ENCODE results near the gene RTP5.
"Not testable (repeated sequence)": the region's sequence is repeated elsewhere in the genome, so short reads cannot be mapped to it uniquely, and the experiment has no call there.

The RTP5 gene

DNA sequence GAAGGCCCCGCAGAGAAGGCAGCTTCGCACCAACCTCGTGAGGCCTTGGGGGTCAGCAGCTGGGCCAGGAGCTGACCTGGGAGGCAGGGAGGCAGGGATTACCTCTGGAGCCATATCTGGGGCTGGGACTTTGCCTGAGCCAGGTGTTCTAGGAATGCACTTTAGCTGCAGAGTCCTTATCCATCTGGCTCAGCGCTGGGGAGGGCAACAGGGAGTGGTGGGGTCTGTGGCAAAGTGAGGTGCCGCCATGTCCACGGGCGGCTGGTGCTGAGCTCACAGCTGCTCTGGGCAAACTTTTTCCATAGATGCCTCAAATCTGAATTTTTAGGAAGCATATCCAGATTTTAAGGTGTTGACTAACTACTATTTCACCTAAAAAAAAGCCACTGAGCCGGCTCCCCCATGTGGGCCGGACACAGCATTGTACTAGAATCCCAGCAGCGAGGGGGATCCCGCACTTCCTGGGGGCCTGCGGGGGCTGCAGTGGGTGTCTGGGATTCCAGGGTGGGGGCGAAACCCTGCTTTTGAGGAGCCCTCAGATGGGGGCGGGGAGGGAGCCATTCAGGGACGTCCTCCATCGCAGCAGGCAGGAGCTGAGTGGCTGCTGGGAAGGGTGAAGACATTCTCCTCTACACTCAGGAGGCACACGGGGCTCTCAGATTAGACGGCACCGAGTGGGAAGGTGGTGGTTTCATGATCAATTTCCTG, 34.6 kb downstream of the RTP5 start:
- DNase-seq = no peak

DNA sequence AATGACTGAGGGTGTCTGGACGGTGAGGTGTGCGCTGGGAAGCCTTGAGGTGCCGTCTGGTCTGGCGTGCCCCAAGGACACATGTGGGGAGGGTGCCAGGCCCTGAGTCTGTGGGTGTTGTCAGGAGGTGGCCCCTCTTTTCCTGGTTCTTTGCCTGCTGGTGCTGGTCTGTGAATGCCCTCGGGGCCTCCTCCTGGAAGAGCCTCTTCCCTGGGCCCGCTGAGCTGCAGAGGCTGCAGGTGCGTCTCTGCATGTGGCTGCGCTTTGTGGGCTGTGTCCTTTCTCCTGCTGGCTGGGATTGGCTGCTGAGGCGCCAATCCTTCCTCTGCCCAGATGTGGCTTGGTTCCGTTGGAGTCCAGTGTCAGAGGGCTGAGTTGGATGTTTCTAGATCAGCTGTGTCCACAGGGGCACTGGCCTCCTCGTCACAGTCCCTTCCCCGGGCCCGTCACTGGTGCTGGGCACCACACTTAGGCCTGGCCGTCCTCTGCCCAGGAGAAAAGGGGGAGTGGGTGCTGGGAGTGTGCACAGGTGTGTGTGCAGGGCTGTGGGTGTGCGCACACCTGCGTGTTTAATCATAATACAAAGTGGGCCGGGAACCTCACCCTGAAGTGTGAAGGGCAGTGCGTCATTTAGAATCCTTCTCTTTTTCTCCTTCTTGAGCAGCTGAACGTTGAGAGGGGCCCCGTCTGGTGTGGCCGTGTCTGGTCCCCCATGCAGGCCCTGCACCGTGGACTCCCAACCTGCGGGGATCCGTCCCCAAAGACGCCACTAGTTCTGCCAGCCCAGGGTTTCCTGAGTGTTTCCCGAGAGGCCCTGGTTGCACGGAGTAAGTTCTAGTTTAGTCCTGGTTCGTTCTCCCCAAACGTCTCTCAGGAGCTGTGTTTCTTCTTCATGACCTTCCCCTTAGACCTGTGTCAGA, 35.5 kb downstream of the RTP5 start:
- DNase-seq = no peak

DNA sequence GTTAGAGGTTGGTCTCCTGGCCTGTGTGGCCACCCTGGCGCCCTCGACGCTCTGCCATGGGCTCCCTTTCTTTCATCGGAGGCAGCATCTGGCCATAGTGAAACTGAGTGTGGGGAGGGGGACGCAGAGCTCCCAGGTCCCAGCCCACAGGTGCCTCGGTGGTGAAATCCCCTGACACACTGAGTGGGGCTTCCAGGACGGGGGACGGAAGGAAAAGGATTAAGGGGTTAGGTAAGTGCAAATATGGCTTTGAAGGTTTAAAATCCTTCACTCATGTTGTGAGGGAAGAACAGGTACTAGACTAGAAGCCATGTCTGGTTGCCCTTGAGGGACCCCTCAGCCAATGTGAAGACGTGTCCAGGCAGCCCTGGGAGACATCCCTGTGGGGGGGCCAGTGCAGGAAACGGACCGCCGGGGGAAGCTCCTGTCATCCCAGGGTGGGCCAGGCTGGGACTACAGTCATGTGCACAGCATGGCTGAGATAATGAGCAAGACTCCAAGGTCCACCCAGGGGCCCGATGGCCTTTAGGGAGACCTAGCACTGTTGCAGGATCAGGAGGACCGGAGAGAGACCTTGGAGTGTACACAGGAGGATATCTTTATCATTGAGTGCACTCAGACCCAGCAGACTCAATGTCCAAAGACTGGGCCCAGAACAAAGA, 36.3 kb downstream of the RTP5 start:
- no peak for DNase-seq

DNA sequence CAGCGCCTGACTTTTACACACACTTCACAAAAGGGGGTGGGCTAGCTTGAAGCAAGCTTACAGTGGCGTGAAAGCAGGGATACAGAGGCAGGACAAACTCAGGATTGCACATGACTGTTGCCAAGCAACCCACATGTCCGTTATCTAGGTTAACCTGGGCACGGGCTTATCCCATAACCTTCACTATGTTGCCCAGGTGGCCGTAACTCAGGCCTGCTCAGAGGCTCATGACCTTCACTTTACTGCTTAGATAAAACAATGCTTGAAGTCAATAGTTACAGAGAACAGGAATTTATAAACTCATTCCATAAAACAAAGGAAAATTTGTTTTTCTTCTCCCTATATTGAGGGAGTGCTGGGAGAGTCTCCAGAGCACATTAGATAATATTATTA, 36.8 kb downstream of the RTP5 start:
- not testable (repeated sequence) for DNase-seq

DNA sequence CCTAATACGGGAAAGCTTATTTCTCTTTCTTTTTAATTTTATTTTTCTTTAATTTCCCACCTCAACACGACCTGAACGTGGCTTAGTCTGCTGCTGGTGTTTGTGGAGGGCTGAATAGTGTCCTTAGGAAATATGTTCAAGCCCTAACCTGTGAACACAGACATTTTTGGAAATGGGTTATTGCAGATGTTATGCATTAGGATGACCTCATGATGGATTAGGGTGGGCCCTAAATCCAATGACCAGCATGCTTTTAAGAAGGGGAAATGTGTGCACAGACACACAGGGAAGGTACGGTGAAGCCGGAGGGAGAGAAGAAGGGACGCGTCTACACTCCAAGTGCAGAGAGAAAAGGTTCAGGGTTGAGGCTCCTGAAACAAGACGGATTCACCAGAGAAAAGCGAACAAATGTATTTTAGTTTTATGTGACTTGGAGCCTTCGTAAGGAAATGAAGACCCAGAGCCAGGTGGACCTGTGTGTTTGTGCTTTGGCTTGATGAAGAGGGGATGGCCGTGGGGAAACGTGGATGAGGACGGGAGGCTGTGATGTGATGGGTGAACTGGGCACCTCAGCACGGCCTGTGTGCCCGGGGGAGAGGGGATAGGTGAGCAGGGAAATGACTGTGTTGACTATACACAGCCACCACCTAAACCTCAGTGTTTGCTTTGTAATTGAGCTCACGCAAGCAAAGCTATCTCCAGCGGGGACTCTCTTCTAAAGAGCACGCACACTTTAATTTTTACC, 37.5 kb downstream of the RTP5 start:
- no peak for DNase-seq

DNA sequence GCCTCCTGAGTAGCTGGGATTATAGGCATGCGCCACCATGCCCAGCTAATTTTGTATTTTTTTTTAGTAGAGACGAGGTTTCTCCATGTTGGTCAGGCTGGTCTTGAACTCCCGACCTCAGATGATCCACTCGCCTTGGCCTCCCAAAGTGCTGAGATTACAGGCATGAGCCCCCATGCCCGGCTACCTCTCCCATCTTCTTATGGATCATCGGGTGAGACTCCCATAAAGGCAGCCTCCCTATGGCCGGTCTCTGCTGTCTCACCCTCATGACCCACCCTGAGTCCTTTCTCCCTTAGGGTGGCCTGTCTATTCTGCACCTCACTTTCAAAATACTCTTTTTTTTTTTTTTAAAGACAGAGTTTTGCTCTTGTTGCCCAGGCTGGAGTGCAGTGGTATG, 38.3 kb downstream of the RTP5 start:
- DNase-seq = not testable (repeated sequence)

DNA sequence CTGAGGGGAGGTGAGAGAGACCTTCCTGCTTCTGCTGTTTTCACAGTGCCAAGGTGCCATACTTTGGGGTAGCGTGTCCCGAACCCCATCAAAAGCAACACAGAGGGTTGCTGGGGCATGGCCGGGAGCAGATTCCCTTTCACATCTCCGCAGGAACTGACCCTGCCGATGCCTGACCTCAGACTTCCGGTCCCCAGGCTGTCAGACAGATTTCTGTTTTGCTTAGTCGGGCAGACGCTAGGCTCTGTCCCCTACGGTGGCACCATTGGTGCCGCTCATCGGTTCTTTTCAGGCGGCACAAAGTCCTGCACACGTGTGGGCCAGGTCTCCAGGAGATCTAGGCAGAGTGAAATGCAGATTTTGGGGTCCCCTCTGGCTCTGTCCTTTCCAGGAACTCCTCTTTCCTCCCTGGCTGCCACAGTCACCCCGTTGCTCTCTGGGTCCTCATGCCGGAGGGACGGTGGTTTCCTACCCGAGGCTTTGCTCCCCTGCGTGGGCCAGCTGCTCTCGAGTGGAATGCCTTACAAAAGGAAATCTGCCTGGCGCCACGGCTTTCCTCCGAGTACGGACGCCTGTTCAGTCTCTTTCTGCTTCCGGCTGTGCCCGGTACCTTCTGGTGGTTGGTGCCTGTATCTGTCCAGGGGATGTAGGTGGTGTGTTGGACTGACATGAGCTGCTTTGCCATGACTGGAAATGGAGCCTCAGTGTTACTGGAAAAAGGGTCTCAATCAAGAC, 39.3 kb downstream of the RTP5 start:
- no peak for DNase-seq

DNA sequence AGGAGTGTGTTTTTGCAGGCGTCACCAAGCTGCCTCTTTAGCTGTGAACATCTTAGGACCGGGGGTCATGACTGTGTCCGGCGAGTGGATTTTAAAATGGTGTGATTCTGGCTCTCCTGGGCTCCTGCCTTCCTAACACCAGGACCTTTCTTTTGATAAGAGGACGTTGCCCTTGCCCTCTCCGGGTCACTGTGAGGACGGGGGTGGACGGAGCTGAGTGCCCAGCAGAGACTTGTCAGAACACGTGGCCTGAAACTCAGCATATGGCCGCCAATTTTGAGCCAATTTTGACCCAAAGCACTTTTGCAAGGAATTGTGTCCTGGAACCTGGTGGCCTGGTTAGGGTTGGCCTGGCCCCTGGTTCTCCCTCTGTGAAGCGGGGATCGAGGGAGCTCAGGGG, 40.2 kb downstream of the RTP5 start:
- DNase-seq = no peak

DNA sequence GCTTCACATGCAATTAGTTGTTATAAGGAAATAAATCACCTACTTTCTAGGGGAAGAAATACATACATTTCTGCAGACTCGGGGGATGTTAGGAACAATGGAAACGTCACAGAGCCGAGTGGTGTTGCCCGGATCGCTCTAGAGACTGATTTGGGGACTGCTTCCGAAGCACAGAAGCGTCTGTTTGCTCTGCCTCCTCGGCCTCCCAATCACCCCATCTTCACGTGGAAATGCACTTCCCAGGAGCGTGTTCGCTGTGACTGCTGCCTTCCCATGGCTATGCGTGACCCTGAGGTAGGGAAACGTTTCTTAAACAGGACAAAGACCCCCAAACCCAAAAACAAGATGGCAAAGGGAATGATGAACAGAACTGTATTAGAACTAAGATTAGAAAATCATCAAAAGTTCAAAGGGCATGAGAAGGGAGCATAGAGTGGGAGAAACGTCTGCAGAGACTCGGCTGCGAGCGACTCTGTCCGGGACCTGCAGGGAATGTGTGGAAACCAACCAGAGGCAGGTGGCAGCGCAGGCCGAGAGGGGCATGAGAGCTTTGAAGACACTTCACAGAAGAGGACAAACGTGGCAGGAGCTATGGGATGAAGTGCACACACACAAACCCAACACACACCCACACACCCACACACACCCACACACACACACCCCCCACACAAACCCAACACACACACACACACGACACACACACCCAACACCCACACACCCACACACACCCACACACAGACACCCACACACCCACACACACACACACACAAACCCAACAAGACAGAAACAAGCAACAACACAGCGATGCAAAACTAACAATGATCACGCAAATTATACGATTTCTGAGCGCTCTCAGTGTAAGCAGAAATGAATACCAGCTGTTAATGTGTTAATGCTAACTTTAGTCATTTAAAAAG, 41.3 kb downstream of the RTP5 start:
- no peak for DNase-seq

DNA sequence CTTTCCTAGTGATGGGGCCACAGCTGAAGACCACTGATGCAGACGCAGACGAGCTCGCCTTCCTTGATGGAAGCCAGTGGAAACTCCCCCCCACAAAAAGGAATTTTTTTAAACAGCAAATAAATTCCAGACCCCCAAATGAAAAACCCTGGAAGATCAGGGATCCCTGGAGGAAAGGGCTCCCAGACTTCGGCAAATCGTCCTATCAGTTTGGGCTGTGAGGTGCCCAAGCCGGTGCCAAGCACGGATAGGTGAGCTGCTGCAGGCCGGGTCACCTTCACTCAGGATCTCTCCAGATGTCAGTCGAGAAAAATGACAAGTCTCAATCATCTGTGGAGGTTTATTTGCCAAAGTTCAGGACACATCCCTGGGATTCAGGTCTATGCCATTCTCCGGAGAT, 42.0 kb downstream of the RTP5 start:
- no peak for DNase-seq

DNA sequence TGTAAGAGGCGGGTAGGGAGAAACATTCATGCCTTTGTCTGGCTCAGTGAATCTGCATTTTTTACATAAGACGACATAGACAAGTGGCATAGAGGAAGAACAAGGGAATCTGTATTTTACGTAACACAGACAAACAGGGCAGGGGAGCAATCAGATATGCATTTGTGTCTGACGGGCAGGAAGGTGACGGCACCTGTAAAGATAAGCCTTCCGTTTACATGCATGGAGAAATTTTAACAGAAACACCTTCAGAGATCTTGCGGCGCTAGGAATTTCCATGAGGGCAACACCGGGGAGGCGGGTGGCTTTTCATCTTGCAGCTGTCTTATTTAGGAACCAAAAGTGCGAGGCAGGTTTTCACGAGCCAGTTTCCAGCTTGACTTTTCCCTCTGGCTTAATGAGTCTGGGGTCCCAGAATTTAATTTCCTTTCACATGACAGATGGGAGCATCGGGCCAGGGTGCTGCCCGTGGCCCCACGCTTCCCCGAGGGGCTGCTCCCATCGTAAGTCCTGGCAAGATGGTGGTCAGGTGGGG, 42.6 kb downstream of the RTP5 start:
- no peak for DNase-seq

DNA sequence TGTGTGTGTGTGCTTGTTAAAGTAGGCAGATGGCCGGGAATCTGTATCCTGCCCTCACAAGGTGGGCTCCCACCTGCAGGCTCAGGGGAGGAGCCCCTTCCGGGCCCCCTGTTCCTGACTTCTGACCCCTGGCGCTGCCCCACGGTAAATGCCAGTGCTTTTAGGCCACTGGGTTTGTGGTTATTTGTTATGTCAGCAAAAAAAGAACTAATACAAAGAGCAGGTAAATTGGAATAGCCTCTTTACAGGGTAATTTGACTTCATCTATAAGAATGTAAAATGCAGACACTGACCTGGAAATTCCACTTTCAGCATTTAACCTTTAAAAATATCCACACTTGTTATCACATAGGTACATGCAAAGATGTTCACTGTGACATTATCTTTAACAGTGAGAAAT, 44.2 kb downstream of the RTP5 start:
- no peak for DNase-seq

DNA sequence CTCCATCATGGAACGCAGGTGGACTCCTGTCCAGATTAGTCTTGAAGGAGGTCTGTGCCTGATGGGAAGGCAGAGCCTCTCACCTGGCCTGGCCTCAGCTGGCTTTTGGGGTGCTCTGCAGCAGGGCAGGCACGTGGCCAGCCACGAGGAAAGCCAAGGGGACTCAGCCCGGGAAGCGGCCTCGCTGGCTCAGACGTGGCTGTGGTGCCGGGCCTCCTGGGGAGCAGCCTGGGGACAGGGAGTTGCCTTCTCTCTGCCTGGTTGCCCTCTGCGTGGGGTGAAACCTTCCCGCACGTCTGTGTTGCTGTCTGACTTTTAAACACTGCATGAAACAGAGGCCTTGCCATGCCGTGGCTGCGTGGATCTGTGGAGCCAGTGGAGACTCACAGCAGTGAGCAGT, 45.0 kb downstream of the RTP5 start:
- no peak for DNase-seq

DNA sequence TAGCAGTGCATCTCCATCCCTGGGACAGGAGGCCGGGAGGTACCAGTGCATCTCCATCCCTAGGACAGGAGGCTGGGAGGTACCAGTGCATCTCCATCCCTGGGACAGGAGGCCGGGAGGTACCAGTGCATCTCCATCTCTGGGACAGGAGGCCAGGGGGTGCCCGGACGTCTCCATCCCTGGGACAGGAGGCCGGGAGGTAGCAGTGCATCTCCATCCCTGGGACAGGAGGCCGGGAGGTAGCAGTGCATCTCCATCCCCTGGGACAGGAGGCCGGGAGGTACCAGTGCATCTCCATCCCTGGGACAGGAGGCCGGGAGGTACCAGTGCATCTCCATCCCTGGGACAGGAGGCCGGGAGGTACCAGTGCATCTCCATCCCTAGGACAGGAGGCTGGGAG, 52.1 kb downstream of the RTP5 start:
- not testable (repeated sequence) for DNase-seq

DNA sequence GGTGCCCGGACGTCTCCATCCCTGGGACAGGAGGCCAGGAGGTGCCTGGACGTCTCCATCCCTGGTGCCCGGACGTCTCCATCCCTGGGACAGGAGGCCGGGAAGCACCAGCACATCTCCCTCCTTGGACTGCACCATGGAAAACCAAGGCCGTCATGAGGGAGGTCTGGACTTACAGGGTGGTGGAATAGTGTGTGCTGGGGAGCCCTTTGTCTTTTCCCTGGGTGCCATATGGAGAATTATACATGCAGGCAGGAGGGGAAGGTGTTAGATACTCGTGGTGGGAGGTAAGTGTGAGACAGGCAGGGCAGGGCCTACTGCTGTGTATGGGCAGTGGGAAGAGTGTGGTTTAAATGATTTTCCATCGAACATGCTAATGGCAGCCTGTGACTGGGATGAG, 52.9 kb downstream of the RTP5 start:
- no peak for DNase-seq

DNA sequence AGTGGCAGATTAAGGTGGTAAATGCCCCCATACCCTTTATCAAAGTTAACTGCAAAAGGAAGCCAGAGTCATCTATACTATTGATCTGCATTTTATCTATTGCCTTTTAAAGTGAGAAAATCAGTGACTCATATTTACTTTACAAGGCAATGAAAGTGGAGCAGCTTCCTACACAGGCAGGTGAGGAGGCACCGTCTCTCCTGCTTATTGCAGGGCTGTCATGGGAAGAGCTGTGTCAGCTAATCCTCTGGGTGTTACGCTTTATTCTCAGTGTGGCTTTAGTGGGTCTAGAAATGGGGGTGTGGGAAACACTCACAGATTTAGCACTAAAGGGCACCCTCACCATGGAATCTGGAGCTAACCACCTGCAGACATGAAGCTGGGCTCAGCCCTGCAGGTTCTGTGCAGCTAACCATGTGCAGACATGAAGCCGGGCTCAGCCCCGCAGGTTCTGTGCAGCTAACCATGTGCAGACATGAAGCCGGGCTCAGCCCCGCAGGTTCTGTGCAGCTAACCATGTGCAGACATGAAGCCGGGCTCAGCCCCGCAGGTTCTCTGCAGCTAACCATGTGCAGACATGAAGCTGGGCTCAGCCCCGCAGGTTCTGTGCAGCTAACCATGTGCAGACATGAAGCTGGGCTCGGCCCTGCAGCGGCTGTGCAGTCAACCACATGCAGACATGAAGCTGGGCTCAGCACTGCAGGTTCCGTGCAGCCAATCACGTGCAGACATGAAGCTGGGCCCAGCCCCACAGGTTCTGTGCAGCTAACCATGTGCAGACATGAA, 53.5 kb downstream of the RTP5 start:
- DNase-seq = not testable (repeated sequence)

Data from kidney glomerular epithelial cell (primary cell).